Peyer's patch (tissue), 4 donors: ENCODE data around the gene NMBR. TPM values are rescaled to one million over a fixed set of nuclear protein-coding genes. Genes with fewer than 3 reads are reported as not detected.
"Not testable (repeated sequence)": the region's sequence is repeated elsewhere in the genome, so short reads cannot be mapped to it uniquely, and the experiment has no call there.

Experiments
- DNase-seq, 3 donors: peaks; one replicate each; pipeline ENCODE4 v3.0.0-alpha.2; 2017 to 2019
- H3K27ac ChIP-seq, 4 donors: fragments of 200-600 bp; sonication (generic); one replicate each; pipeline ENCODE4 v1.5.1; 2016 to 2019
- H3K27me3 ChIP-seq, 2 donors: fragments of 200-600 bp; sonication (generic); one replicate each; pipeline ENCODE4 v1.5.1; 2019
- H3K36me3 ChIP-seq, 3 donors: fragments of 200-600 bp; sonication (generic); one replicate each; pipeline ENCODE4 v1.5.1; 2016 to 2019
- H3K4me1 ChIP-seq, 4 donors: fragments of 200-600 bp; sonication (generic); one replicate each; pipeline ENCODE4 v1.5.1; 2016 to 2019
- H3K4me3 ChIP-seq, 4 donors: fragments of 200-600 bp; sonication (generic); 1 replicate in 3 of 4; 2 replicates in 1 of 4; pipeline ENCODE4 v1.5.1; 2016 to 2019; ENCODE audit warnings: mild to moderate bottlenecking in 1 of 4
- H3K9me3 ChIP-seq, 4 donors: fragments of 200-600 bp; sonication (generic); one replicate each; pipeline ENCODE4 v1.5.1; 2016 to 2019; ENCODE audit warnings: mild to moderate bottlenecking in 1 of 4
- POLR2A ChIP-seq, 2 donors: fragments of 450-650 bp; IDR thresholded peaks; one replicate each; pipeline ENCODE4 v1.5.1; 2017; ENCODE audit warnings: antibody characterized with exemption in 2 of 2, mild to moderate bottlenecking in 2 of 2, moderate library complexity in 2 of 2
- total RNA-seq, 4 donors: library from RNA; depleted of rRNA; stranded (reverse); fragments of >200 nt; gene quantifications; one replicate each; pipeline ENCODE4 v1.1.0, GENCODE V29; 2016
- TF ChIP-seq, protein P1 (sequence below), 6 experiments: fragments of 450-650 bp in 4 of 6; fragments of 200-600 bp in 2 of 6; sonication (generic) in 1 of 6; IDR thresholded peaks; one replicate each; pipeline ENCODE4 v1.5.1; 2017 to 2019; ENCODE audit warnings: antibody characterized with exemption in 6 of 6, mild to moderate bottlenecking in 3 of 6, moderate library complexity in 1 of 6

Gene NMBR
- total RNA-seq, 4 donors from 2014 or later: not detected

- H3K36me3 ChIP-seq: no peaks in the 10 kb centered on the region
- DNase-seq: no peak
- no peaks in the 10 kb centered on the region for H3K9me3 ChIP-seq
- H3K4me3 ChIP-seq: no peak overlapping the region
- no peaks in the 10 kb centered on the region for H3K4me1 ChIP-seq
- no peak overlapping the region for H3K27ac ChIP-seq
- H3K27me3 ChIP-seq: no peaks in the 10 kb centered on the region
- TF ChIP-seq, protein P1, sequence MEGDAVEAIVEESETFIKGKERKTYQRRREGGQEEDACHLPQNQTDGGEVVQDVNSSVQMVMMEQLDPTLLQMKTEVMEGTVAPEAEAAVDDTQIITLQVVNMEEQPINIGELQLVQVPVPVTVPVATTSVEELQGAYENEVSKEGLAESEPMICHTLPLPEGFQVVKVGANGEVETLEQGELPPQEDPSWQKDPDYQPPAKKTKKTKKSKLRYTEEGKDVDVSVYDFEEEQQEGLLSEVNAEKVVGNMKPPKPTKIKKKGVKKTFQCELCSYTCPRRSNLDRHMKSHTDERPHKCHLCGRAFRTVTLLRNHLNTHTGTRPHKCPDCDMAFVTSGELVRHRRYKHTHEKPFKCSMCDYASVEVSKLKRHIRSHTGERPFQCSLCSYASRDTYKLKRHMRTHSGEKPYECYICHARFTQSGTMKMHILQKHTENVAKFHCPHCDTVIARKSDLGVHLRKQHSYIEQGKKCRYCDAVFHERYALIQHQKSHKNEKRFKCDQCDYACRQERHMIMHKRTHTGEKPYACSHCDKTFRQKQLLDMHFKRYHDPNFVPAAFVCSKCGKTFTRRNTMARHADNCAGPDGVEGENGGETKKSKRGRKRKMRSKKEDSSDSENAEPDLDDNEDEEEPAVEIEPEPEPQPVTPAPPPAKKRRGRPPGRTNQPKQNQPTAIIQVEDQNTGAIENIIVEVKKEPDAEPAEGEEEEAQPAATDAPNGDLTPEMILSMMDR (IDR thresholded peaks at IDR 0.05): no peak
- no peak for TF ChIP-seq POLR2A (IDR thresholded peaks at IDR 0.05)
These were observed 16.1 kb downstream of the NMBR start for GRCh38 chr6:142130814-142131213.

DNA sequence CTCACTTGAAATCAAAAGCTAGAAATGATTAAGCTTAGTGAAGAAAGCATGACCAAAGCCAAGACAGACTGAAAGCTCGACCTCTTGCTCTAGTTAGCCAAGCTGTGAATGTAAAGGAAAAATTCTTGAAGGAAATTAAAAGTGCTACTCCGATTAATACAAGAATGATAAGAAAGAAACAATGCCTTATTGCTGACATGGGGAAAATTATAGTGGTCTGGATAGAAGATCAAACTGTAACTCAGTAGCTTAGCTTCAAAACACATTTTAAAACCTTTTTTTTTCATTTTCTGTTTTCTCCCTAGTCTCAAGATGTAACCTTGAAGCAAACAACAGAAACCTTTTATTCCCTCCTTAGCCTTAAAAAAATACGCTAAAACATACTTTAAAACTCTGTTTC is 25.6 kb downstream of the NMBR start:
- TF ChIP-seq, protein P1 (IDR thresholded peaks at IDR 0.05): no peak
- no peak for TF ChIP-seq POLR2A (IDR thresholded peaks at IDR 0.05)
- no peaks in the 10 kb centered on the region for H3K36me3 ChIP-seq
- DNase-seq: no peak
- H3K4me1 ChIP-seq: no peaks in the 10 kb centered on the region
- H3K27ac ChIP-seq: no peak overlapping the region
- H3K4me3 ChIP-seq: no peak overlapping the region
- H3K9me3 ChIP-seq: no peaks in the 10 kb centered on the region
- H3K27me3 ChIP-seq: no peaks in the 10 kb centered on the region

DNA sequence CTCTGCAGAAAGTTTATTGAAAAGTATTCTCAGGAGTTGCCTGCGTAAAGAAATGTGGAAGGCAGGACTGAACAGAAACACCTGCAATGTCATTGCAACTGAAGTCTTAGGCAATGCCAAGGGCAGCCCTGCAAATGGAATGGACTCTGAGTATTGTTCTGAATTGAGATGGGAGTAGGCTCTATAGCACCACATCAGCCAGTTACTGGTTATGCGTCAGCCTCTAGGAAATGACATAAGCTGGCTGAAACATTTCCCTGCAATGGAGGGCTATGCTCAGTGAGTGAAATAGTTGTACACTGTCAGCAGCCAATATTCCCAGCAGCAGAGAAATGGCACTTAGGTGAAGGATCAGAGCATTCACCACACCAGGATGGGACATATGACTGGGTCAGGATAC is 28.0 kb downstream of the NMBR start:
- Histone ChIP-seq H3K4me1 (no peaks in the 10 kb centered on the region), H3K4me3 (no peak overlapping the region), H3K27me3 (no peaks in the 10 kb centered on the region), H3K9me3 (no peaks in the 10 kb centered on the region), H3K27ac (no peak overlapping the region), H3K36me3 (no peaks in the 10 kb centered on the region)
- no peak for DNase-seq
- TF ChIP-seq, protein P1 (IDR thresholded peaks at IDR 0.05): no peak
- no peak for TF ChIP-seq POLR2A (IDR thresholded peaks at IDR 0.05)

DNA sequence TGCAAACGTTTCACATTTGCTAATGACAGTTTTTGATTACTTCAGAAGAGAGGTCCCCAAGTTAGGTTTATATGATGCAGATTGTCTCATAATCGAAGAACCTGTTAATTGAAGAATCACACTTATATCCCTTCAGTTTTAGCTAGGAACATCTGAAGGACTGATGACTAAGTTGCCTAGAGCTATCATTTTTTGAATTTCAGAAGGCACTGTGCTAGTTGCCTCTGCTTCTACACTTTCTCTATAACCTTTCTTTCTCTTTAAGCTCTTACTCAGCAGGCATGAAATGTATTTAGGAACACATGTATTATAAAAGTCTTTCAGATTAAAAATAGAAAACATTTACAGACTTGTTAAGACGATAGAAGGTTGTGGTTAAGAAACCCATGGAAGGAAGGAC is 28.6 kb downstream of the NMBR start:
- Histone ChIP-seq H3K4me3 (no peak overlapping the region), H3K4me1 (no peaks in the 10 kb centered on the region), H3K27me3 (no peaks in the 10 kb centered on the region), H3K36me3 (no peaks in the 10 kb centered on the region), H3K27ac (no peak overlapping the region), H3K9me3 (no peaks in the 10 kb centered on the region)
- DNase-seq: no peak
- TF ChIP-seq POLR2A (IDR thresholded peaks at IDR 0.05): no peak
- TF ChIP-seq, protein P1 (IDR thresholded peaks at IDR 0.05): no peak

DNA sequence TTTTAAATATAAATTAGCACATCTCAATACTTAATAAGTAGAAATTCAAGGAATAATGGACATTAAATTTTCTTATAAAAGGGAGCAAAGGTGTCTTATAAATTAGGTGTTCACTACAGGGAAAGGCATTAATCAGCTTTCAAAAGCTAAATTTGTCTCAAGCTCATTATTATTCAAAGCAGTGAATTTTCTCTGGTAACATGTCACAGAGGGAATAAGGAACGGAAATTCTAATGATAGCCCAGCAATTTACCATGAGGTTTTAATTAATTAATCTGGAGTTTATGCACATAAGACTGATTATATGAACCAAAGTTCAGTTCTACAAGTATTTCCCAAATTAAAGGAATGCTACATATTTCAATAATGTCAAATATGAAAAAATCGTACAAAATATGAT is 29.6 kb downstream of the NMBR start:
- no peaks in the 10 kb centered on the region for H3K27me3 ChIP-seq
- no peak overlapping the region for H3K27ac ChIP-seq
- no peaks in the 10 kb centered on the region for H3K9me3 ChIP-seq
- H3K4me1 ChIP-seq: no peaks in the 10 kb centered on the region
- no peak for DNase-seq
- TF ChIP-seq, protein P1 (IDR thresholded peaks at IDR 0.05): no peak
- TF ChIP-seq POLR2A (IDR thresholded peaks at IDR 0.05): no peak
- no peak overlapping the region for H3K4me3 ChIP-seq
- H3K36me3 ChIP-seq: no peaks in the 10 kb centered on the region

DNA sequence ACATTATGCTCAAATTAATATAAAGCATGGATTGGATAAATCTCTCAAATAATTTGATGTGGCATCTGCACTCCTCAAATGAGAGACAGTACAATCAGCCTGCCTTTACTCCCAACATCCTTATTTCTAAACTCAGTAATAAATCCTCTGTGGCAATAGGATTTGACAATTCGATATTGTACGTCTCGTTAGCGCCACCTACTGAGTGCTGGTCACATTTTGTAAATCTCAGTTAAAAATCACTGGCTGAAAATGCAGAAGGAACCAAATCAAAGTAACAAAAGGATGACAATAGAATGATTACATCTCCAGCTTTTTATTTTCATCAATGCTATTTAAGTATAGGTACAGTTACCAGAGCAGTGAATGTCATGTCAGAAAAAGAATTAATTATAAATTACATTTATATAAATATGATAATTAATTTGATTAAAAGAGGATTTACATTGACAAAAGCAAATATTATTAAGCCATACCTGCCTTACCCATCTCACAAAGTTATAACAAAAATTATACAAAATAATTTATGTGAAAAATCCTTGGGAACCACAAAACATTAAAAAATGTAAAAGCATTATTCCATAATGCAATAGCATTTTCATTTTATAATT is 34.4 kb downstream of the NMBR start:
- H3K4me1 ChIP-seq: no peaks in the 10 kb centered on the region
- H3K9me3 ChIP-seq: no peaks in the 10 kb centered on the region
- H3K27ac ChIP-seq: no peak overlapping the region
- no peak for TF ChIP-seq POLR2A (IDR thresholded peaks at IDR 0.05)
- TF ChIP-seq, protein P1 (IDR thresholded peaks at IDR 0.05): peak in 5 of 6 experiments; percentile 39 to 77 (median 70)
- H3K4me3 ChIP-seq: no peak overlapping the region
- no peaks in the 10 kb centered on the region for H3K27me3 ChIP-seq
- no peaks in the 10 kb centered on the region for H3K36me3 ChIP-seq
- DNase-seq: peak; percentile 46 to 86 (median 52)

GRCh38 chr6:142110820-142111219 is 36.1 kb downstream of the NMBR start:
- not testable (repeated sequence) for H3K9me3 ChIP-seq, DNase-seq, H3K4me3 ChIP-seq, H3K4me1 ChIP-seq, H3K27me3 ChIP-seq, H3K36me3 ChIP-seq, H3K27ac ChIP-seq

DNA sequence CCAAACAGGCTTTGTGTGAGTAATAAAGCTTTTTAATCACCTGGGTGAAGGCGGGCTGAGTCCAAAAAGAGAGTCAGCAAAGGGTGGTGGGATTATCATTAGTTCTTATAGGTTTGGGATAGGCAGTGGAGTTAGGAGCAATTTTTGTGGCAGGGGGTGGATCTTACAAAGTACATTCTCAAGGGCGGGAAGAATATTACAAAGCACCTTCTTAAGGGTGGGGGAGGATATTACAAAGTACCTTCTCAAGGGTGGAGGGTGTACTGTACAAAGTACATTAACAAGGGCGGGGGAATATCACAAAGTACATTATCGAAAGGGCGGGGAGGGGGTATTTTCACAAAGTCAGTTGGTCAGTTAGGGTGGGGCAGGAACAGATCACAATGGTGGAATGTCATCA is 42.1 kb downstream of the NMBR start:
- DNase-seq, H3K27ac ChIP-seq: not testable (repeated sequence)

More for the DNA sequence above, 42.1 kb downstream of the NMBR start:
- not testable (repeated sequence) for H3K4me1 ChIP-seq, H3K36me3 ChIP-seq, H3K9me3 ChIP-seq, H3K4me3 ChIP-seq, H3K27me3 ChIP-seq
